H4 (cell line): ENCODE measurements around the gene EVI5. TPM values are rescaled to one million over a fixed set of nuclear protein-coding genes. Genes with fewer than 3 reads are reported as not detected.

Experiments used
- DNase-seq: peaks from one replicate; pipeline ENCODE4 v3.0.0-alpha.2; 2015; ENCODE audit warnings: low spot score
- total RNA-seq: library from RNA; depleted of rRNA; stranded (reverse); fragments of >200 nt; shearing (Covaris generic); gene quantifications from 2 replicates; pipeline ENCODE4 v1.2.3, GENCODE V29; 2014; rRNA removed

EVI5 gene
- total RNA-seq = 3.6 and 3.9 TPM in 2 replicates

- peak; percentile 82 for DNase-seq
Observed at GRCh38 chr1:92784639-92785500, at the start of gene EVI5. EVI5 (minus strand) TSS chr1:92785108; CDS start chr1:92736546, 48,562 bp downstream.

GRCh38 chr1:92834617-92835016, 49.7 kb upstream of the EVI5 start:
- no peak for DNase-seq

GRCh38 chr1:92833840-92834239, 48.9 kb upstream of the EVI5 start:
- DNase-seq = no peak

- DNase-seq = no peak
Observed at GRCh38 chr1:92832537-92833114, 47.7 kb upstream of the EVI5 start.

GRCh38 chr1:92831762-92832536, 47.0 kb upstream of the EVI5 start, which contains the start of gene RPL5:
RPL5 (plus strand) TSS chr1:92832040; CDS start chr1:92832115, 75 bp downstream.
- DNase-seq = peak; percentile 93

- no peak for DNase-seq
Observed at GRCh38 chr1:92831368-92831761, 46.5 kb upstream of the EVI5 start.

- peak; percentile 43 for DNase-seq
Observed at GRCh38 chr1:92826792-92827191, 41.9 kb upstream of the EVI5 start.

GRCh38 chr1:92822879-92823278, 38.0 kb upstream of the EVI5 start:
- DNase-seq = peak; percentile 8

GRCh38 chr1:92820551-92820950, 35.6 kb upstream of the EVI5 start:
- DNase-seq = no peak

GRCh38 chr1:92820024-92820423, 35.1 kb upstream of the EVI5 start:
- no peak for DNase-seq

- DNase-seq = peak; percentile 17
Observed at GRCh38 chr1:92817986-92818764, 33.3 kb upstream of the EVI5 start.

GRCh38 chr1:92817137-92817697, 32.3 kb upstream of the EVI5 start:
- no peak for DNase-seq

GRCh38 chr1:92816732-92817131, 31.8 kb upstream of the EVI5 start:
- DNase-seq = no peak

- DNase-seq = no peak
Observed at GRCh38 chr1:92808381-92808780, 23.5 kb upstream of the EVI5 start.

- DNase-seq = no peak
Observed at GRCh38 chr1:92805216-92805615, 20.3 kb upstream of the EVI5 start.

- DNase-seq = peak; percentile 88
Observed at GRCh38 chr1:92804721-92805201, 19.9 kb upstream of the EVI5 start.

- no peak for DNase-seq
Observed at GRCh38 chr1:92803140-92803887, 18.4 kb upstream of the EVI5 start.

- DNase-seq = no peak
Observed at GRCh38 chr1:92797961-92798360, 13.1 kb upstream of the EVI5 start.

GRCh38 chr1:92797297-92797696, 12.4 kb upstream of the EVI5 start:
- no peak for DNase-seq

GRCh38 chr1:92795166-92795565, 10.3 kb upstream of the EVI5 start:
- DNase-seq = no peak
